Astrocyte (in vitro differentiated cells and primary cell): ENCODE results near the gene GRM7. TPM values are rescaled to one million over a fixed set of nuclear protein-coding genes. Genes with fewer than 3 reads are reported as not detected.

Experiments
- DNase-seq: peaks from one replicate; pipeline ENCODE4 v3.0.0-alpha.2; 2010; ENCODE audit warnings: low read depth
- FAIRE-seq: peaks from 2 replicates; lab custom pipeline; 2011; peaks lifted over from hg19 to GRCh38; lab: Jason Lieb, UNC
- H2AFZ ChIP-seq: 2 replicates; pipeline ENCODE4 v1.6.0; 2012; ENCODE audit warnings: low read depth, low read length, inconsistent platforms
- H3K27ac ChIP-seq: 2 replicates; pipeline ENCODE4 v1.5.1; 2011; ENCODE audit warnings: low read depth, low read length, inconsistent platforms
- H3K27me3 ChIP-seq: 2 replicates; pipeline ENCODE4 v1.6.0; 2011; ENCODE audit warnings: low read length, inconsistent platforms; ENCODE audit not compliant: insufficient read depth
- H3K36me3 ChIP-seq: 2 replicates; pipeline ENCODE4 v1.5.1; 2011; ENCODE audit warnings: low read length, inconsistent platforms; ENCODE audit not compliant: insufficient read depth
- H3K4me1 ChIP-seq: 2 replicates; pipeline ENCODE4 v1.5.1; 2011; ENCODE audit warnings: low read length, inconsistent platforms; ENCODE audit not compliant: insufficient read depth
- H3K4me2 ChIP-seq: 2 replicates; pipeline ENCODE4 v1.6.0; 2012; ENCODE audit warnings: low read length, inconsistent platforms
- H3K4me3 ChIP-seq: 2 replicates; pipeline ENCODE4 v1.5.1; 2011; ENCODE audit warnings: low read depth, mild to moderate bottlenecking, low read length, inconsistent platforms; ENCODE audit not compliant: insufficient read depth
- H3K79me2 ChIP-seq: 2 replicates; pipeline ENCODE4 v1.6.0; 2012; ENCODE audit warnings: mild to moderate bottlenecking, low read length, inconsistent platforms; ENCODE audit not compliant: insufficient read depth
- H3K9ac ChIP-seq: 2 replicates; pipeline ENCODE4 v1.6.0; 2012; ENCODE audit warnings: mild to moderate bottlenecking, low read length, inconsistent platforms
- H3K9me3 ChIP-seq: 2 replicates; pipeline ENCODE4 v1.5.1; 2012; ENCODE audit warnings: low read depth, mild to moderate bottlenecking, low read length, inconsistent platforms; ENCODE audit not compliant: insufficient read depth
- H4K20me1 ChIP-seq: 2 replicates; pipeline ENCODE4 v1.6.0; 2012; ENCODE audit warnings: low read length, inconsistent platforms; ENCODE audit not compliant: insufficient read depth
- H3K27ac Mint-ChIP-seq: one replicate; pipeline ENCODE4 v1.8.0; 2021; ENCODE audit warnings: mild to moderate bottlenecking, mixed read lengths; ENCODE audit not compliant: unreplicated experiment
- H3K27me3 Mint-ChIP-seq: one replicate; pipeline ENCODE4 v1.8.0; 2021; ENCODE audit warnings: low read depth, mixed read lengths; ENCODE audit not compliant: unreplicated experiment
- H3K36me3 Mint-ChIP-seq: one replicate; pipeline ENCODE4 v1.8.0; 2021; ENCODE audit warnings: low read depth, mixed read lengths; ENCODE audit not compliant: unreplicated experiment
- H3K4me1 Mint-ChIP-seq: one replicate; pipeline ENCODE4 v1.8.0; 2021; ENCODE audit warnings: low read depth, mixed read lengths; ENCODE audit not compliant: unreplicated experiment
- H3K4me3 Mint-ChIP-seq: one replicate; pipeline ENCODE4 v1.8.0; 2021; ENCODE audit warnings: mild to moderate bottlenecking, moderate library complexity, mixed read lengths; ENCODE audit not compliant: unreplicated experiment
- H3K9me3 Mint-ChIP-seq: one replicate; pipeline ENCODE4 v1.8.0; 2021; ENCODE audit warnings: mild to moderate bottlenecking, mixed read lengths; ENCODE audit not compliant: unreplicated experiment
- CTCF ChIP-seq: IDR thresholded peaks from 2 replicates; pipeline ENCODE4 v1.5.1; 2011; ENCODE audit warnings: low read depth, mild to moderate bottlenecking, inconsistent platforms, low read length, moderate library complexity; ENCODE audit not compliant: insufficient read depth
- EZH2 ChIP-seq: IDR thresholded peaks from 2 replicates; pipeline ENCODE4 v1.6.1; 2012; ENCODE audit warnings: mild to moderate bottlenecking, low read length, inconsistent platforms; ENCODE audit not compliant: insufficient read depth
- total RNA-seq: library from RNA; stranded (reverse); gene quantifications from 2 replicates; pipeline ENCODE4 v1.2.1, GENCODE V29; 2021

GRM7 gene
- total RNA-seq, 1 donor from 2014 or later: not detected

- TF ChIP-seq CTCF (no peak), EZH2 (no peak)
- FAIRE-seq (no peak), DNase-seq (no peak)
- Histone ChIP-seq H3K9me3 (no peaks in the 10 kb centered on the region), H3K79me2 (no peaks in the 10 kb centered on the region), H3K27me3 (no peaks in the 10 kb centered on the region), H3K27ac (no peak overlapping the region), H4K20me1 (no peaks in the 10 kb centered on the region), H3K4me1 (no peaks in the 10 kb centered on the region), H3K36me3 (no peaks in the 10 kb centered on the region), H3K4me3 (no peak overlapping the region), H3K4me2 (no peak overlapping the region), H3K9ac (no peak overlapping the region), H2AFZ (no peak overlapping the region)
- no peaks in the 10 kb centered on the region for H3K27me3 Mint-ChIP-seq
- H3K36me3 Mint-ChIP-seq: no peaks in the 10 kb centered on the region
- peaks cover 2% of the 10 kb centered on the region for H3K9me3 Mint-ChIP-seq
- no peak overlapping the region for H3K4me3 Mint-ChIP-seq
- H3K4me1 Mint-ChIP-seq: no peaks in the 10 kb centered on the region
- H3K27ac Mint-ChIP-seq: no peak overlapping the region
Observed at GRCh38 chr3:7328339-7328738, 467.4 kb downstream of the GRM7 start.

- DNase-seq (no peak), FAIRE-seq (no peak)
- TF ChIP-seq EZH2 (no peak), CTCF (no peak)
- H3K4me1 ChIP-seq: no peaks in the 10 kb centered on the region
- no peaks in the 10 kb centered on the region for H3K27me3 Mint-ChIP-seq
- H3K36me3 Mint-ChIP-seq: no peaks in the 10 kb centered on the region
- H3K4me1 Mint-ChIP-seq: no peaks in the 10 kb centered on the region
- no peak overlapping the region for H3K4me2 ChIP-seq
- H3K27ac ChIP-seq: no peak overlapping the region
- H2AFZ ChIP-seq: no peak overlapping the region
- H3K36me3 ChIP-seq: no peaks in the 10 kb centered on the region
- no peak overlapping the region for H3K4me3 ChIP-seq
- H3K27ac Mint-ChIP-seq: no peak overlapping the region
- no peaks in the 10 kb centered on the region for H4K20me1 ChIP-seq
- no peaks in the 10 kb centered on the region for H3K9me3 Mint-ChIP-seq
- no peak overlapping the region for H3K9ac ChIP-seq
- H3K79me2 ChIP-seq: no peaks in the 10 kb centered on the region
- no peaks in the 10 kb centered on the region for H3K27me3 ChIP-seq
- H3K9me3 ChIP-seq: no peaks in the 10 kb centered on the region
- H3K4me3 Mint-ChIP-seq: no peak overlapping the region
Observed at GRCh38 chr3:7332696-7333095, 471.8 kb downstream of the GRM7 start.

- H3K36me3 Mint-ChIP-seq: no peaks in the 10 kb centered on the region
- no peak for TF ChIP-seq EZH2
- no peak for TF ChIP-seq CTCF
- H4K20me1 ChIP-seq: no peaks in the 10 kb centered on the region
- H3K79me2 ChIP-seq: no peaks in the 10 kb centered on the region
- H3K27me3 ChIP-seq: no peaks in the 10 kb centered on the region
- no peaks in the 10 kb centered on the region for H3K4me1 ChIP-seq
- DNase-seq (no peak), FAIRE-seq (no peak)
- H3K4me1 Mint-ChIP-seq: no peaks in the 10 kb centered on the region
- H3K9me3 ChIP-seq: no peaks in the 10 kb centered on the region
- H2AFZ ChIP-seq: no peak overlapping the region
- H3K4me2 ChIP-seq: no peak overlapping the region
- no peak overlapping the region for H3K27ac Mint-ChIP-seq
- H3K4me3 ChIP-seq: no peak overlapping the region
- no peak overlapping the region for H3K27ac ChIP-seq
- H3K9me3 Mint-ChIP-seq: no peaks in the 10 kb centered on the region
- H3K9ac ChIP-seq: no peak overlapping the region
- no peaks in the 10 kb centered on the region for H3K36me3 ChIP-seq
- H3K27me3 Mint-ChIP-seq: no peaks in the 10 kb centered on the region
- no peak overlapping the region for H3K4me3 Mint-ChIP-seq
Observed at GRCh38 chr3:7333125-7333524, 472.2 kb downstream of the GRM7 start.
